ENCODE data around the gene OR5T1. TPM values are rescaled to one million over a fixed set of nuclear protein-coding genes. Genes with fewer than 3 reads are reported as not detected.

Gene OR5T1
- total RNA-seq, 1 donor from 2014 or later, result not detected

DNA sequence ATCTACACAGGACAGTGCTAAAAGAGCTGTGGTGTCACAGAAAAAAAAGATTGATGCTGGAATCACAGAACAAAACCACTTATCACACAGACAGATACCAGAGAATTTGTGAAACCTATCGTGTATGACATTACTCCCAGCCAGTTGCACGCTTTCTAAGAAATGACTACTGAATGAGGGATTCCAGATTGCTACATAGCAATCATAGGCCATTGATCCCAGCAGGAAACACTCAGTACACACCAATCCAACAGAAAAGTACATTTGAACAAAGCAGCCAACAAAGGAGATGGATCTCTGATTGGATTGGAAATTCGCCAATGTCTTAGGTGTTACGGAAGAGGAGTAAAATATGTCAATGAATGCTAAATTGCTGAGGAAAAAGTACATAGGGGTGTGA, 22.9 kb downstream of the OR5T1 start:
- no peaks in the 10 kb centered on the region for H3K27me3 Mint-ChIP-seq (ENCODE audit: low read depth)
- H3K4me3 Mint-ChIP-seq (ENCODE audit: unreplicated experiment), result no peak overlapping the region
- TF ChIP-seq, protein P1, sequence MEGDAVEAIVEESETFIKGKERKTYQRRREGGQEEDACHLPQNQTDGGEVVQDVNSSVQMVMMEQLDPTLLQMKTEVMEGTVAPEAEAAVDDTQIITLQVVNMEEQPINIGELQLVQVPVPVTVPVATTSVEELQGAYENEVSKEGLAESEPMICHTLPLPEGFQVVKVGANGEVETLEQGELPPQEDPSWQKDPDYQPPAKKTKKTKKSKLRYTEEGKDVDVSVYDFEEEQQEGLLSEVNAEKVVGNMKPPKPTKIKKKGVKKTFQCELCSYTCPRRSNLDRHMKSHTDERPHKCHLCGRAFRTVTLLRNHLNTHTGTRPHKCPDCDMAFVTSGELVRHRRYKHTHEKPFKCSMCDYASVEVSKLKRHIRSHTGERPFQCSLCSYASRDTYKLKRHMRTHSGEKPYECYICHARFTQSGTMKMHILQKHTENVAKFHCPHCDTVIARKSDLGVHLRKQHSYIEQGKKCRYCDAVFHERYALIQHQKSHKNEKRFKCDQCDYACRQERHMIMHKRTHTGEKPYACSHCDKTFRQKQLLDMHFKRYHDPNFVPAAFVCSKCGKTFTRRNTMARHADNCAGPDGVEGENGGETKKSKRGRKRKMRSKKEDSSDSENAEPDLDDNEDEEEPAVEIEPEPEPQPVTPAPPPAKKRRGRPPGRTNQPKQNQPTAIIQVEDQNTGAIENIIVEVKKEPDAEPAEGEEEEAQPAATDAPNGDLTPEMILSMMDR (IDR thresholded peaks at IDR 0.05), result no peak
- no peaks in the 10 kb centered on the region for H3K4me1 Mint-ChIP-seq (ENCODE audit: low read depth)
- H3K27ac Mint-ChIP-seq (ENCODE audit: unreplicated experiment), result no peak overlapping the region
- no peak for DNase-seq (ENCODE audit: low spot score)
- no peaks in the 10 kb centered on the region for H3K9me3 Mint-ChIP-seq (ENCODE audit: low read depth)
- no peaks in the 10 kb centered on the region for H3K36me3 Mint-ChIP-seq (ENCODE audit: low read depth)

DNA sequence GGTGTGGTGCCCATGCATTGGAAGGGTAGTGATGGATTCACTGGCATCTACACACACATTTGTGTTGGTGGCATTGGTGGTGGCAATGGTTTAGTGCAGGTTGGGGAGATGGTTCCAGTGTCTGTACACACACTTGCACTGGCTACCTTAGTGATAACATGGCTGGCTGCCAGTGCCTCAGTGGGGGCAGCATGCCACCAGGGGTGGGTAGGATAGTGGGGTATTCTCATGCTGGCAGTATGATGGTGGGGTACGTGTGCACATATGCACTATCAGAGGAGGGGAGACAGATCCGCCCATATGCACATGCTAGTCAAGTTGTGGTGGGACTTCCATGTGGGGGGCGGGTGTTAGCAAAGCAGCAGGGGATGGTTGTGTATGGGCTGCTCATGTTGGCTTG, 33.9 kb downstream of the OR5T1 start:
- no peak for DNase-seq (ENCODE audit: low spot score)
- no peak overlapping the region for H3K4me3 Mint-ChIP-seq (ENCODE audit: unreplicated experiment)

DNA sequence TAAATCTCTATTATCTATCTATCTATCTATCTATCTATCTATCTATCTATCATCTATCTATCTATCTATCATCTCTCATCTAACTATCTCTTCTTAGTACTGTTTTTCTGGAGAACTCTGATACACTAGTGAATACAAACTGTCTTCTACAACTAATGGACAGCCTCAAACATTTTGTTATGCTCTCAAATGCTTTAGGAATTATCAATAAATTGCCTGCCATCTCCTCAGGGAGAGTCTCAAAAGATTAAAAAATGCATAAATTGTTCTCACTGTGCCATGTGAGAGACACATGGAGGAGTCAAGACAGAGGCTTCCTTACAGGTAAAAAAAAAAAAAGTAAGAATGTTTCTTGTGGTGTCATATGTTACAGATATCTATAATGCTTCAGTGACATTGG, 40.9 kb downstream of the OR5T1 start, which contains the start of gene OR8K3:
Gene OR8K3, plus strand, starts transcription at position 301 of the 400 bp plus-strand sequence. CDS start 3,163 bp downstream, outside the sequence.
- no peaks in the 10 kb centered on the region for H3K27me3 Mint-ChIP-seq (ENCODE audit: low read depth)
- no peak for DNase-seq (ENCODE audit: low spot score)
- no peaks in the 10 kb centered on the region for H3K36me3 Mint-ChIP-seq (ENCODE audit: low read depth)
- no peak within 1 kb of the TSS for H3K27ac Mint-ChIP-seq (ENCODE audit: unreplicated experiment)
- H3K9me3 Mint-ChIP-seq (ENCODE audit: low read depth), result no peaks in the 10 kb centered on the region
- no peak within 1 kb of the TSS for H3K4me3 Mint-ChIP-seq (ENCODE audit: unreplicated experiment)
- TF ChIP-seq, protein P1 (IDR thresholded peaks at IDR 0.05), result no peak
- no peaks in the 10 kb centered on the region for H3K4me1 Mint-ChIP-seq (ENCODE audit: low read depth)

More for the DNA sequence above, 33.9 kb downstream of the OR5T1 start:
- Mint-ChIP-seq H3K9me3 (ENCODE audit: low read depth) (peaks cover 34% of the 10 kb centered on the region), H3K27me3 (ENCODE audit: low read depth) (no peaks in the 10 kb centered on the region), H3K27ac (ENCODE audit: unreplicated experiment) (no peak overlapping the region), H3K4me1 (ENCODE audit: low read depth) (no peaks in the 10 kb centered on the region), H3K36me3 (ENCODE audit: low read depth) (no peaks in the 10 kb centered on the region)
- TF ChIP-seq, protein P1 (IDR thresholded peaks at IDR 0.05), result no peak

Other genes starting within 250 kb of the OR5T1 start
- not detected in 3 replicates for gene OR5AS1, start 246.5 kb upstream of the OR5T1 start, total RNA-seq
- not detected in 3 replicates for gene OR8I2, start 180.8 kb upstream of the OR5T1 start, total RNA-seq
- not detected in 3 replicates for gene OR8H2, start 170.5 kb upstream of the OR5T1 start, total RNA-seq
- gene OR8H3, start 151.8 kb upstream of the OR5T1 start, total RNA-seq, result not detected in 3 replicates
- not detected in 3 replicates for gene OR8J3, start 134.0 kb upstream of the OR5T1 start, total RNA-seq
- not detected in 3 replicates for gene OR8K5, start 113.8 kb upstream of the OR5T1 start, total RNA-seq
- not detected in 3 replicates for gene OR5J2, start 97.5 kb upstream of the OR5T1 start, total RNA-seq
- gene OR5T2, start 39.9 kb upstream of the OR5T1 start, total RNA-seq, result not detected in 3 replicates
- not detected in 3 replicates for gene OR5T3, start 21.9 kb upstream of the OR5T1 start, total RNA-seq
- not detected in 3 replicates for gene OR8H1, start 18.1 kb downstream of the OR5T1 start, total RNA-seq
- not detected in 3 replicates for gene OR8K3, start 41.0 kb downstream of the OR5T1 start, total RNA-seq
- not detected in 3 replicates for gene OR8K1, start 71.9 kb downstream of the OR5T1 start, total RNA-seq
- not detected in 3 replicates for gene OR8J1, start 80.1 kb downstream of the OR5T1 start, total RNA-seq
- not detected in 3 replicates for gene OR8U1, start 101.5 kb downstream of the OR5T1 start, total RNA-seq
- gene OR5AL1, start 138.5 kb downstream of the OR5T1 start, total RNA-seq, result not detected in 3 replicates
- gene OR5M3, start 199.2 kb downstream of the OR5T1 start, total RNA-seq, result not detected in 3 replicates
- gene OR5M8, start 217.2 kb downstream of the OR5T1 start, total RNA-seq, result not detected in 3 replicates

All from chondrocyte (in vitro differentiated cells).